K562 (cell line): ENCODE results near the gene POLR1D. TPM values are rescaled to one million over a fixed set of nuclear protein-coding genes. Genes with fewer than 3 reads are reported as not detected.

Experiments used
- ATAC-seq: fragments of 200-7000 bp; cut with Tn5 transposase; 3 replicates; pipeline ENCODE4 v1.9.1; 2020; ENCODE audit warnings: moderate library complexity
- BruUV-seq: library from RNA; stranded (reverse); fragments of 400-500 nt; replicated peaks from 2 replicates; lab custom pipeline; 2021; lab: Mats Ljungman, UMichigan
- CTCF ChIA-PET: fragments of 300-600 bp; formaldehyde crosslinking; extraction: SDS; loops from one replicate; lab custom pipeline; 2021; ENCODE audit warnings: low intra/inter-chr PET ratio; lab: Yijun Ruan, JAX
- POLR2A ChIA-PET: fragments of 300-600, 350-650 bp; sonication (Branson Sonifier 250); formaldehyde crosslinking; extraction: SDS; loops from one replicate; lab custom pipeline; 2021; ENCODE audit warnings: antibody characterized with exemption, inconsistent platforms; lab: Yijun Ruan, JAX
- DNase-seq, 4 experiments: peaks; one replicate each; pipeline versions ENCODE4 v3.0.0 to v3.0.0-alpha.2; 2011 to 2018; ENCODE audit warnings: low spot score in 3 of 4, mixed read lengths in 3 of 4; ENCODE audit errors: extremely low read depth in 1 of 4
- FAIRE-seq: peaks from 2 replicates; lab custom pipeline; 2011; peaks lifted over from hg19 to GRCh38; lab: Jason Lieb, UNC
- H2AFZ ChIP-seq: 2 replicates; pipeline ENCODE4 v1.6.0; 2011; ENCODE audit warnings: low read depth, low read length, control low read depth, inconsistent platforms
- H3K27ac ChIP-seq: fragments of 200-600 bp; 3 replicates; pipeline ENCODE4 v1.8.0; 2011; ENCODE audit warnings: low read depth, mild to moderate bottlenecking, control low read depth, inconsistent platforms, low read length, moderate library complexity, mixed read lengths; ENCODE audit errors: extremely low read depth
- H3K27me3 ChIP-seq, 2 experiments: fragments of 300-600 bp in 1 of 2; 2 replicates in 1 of 2; 3 replicates in 1 of 2; pipeline versions ENCODE4 v1.6.0 to v1.8.0; 2011; ENCODE audit warnings: inconsistent platforms in 2 of 2, low read length in 2 of 2, mild to moderate bottlenecking in 1 of 2, mixed read lengths in 1 of 2, moderate library complexity in 1 of 2; ENCODE audit not compliant: control insufficient read depth in 2 of 2, insufficient read depth in 2 of 2
- H3K36me3 ChIP-seq: fragments of 300-600 bp; 3 replicates; pipeline ENCODE4 v1.8.0; 2011; ENCODE audit warnings: mild to moderate bottlenecking, low read length, inconsistent platforms; ENCODE audit not compliant: control insufficient read depth, insufficient read depth
- H3K4me1 ChIP-seq, 2 experiments: fragments of 200-600 bp in 1 of 2; replicated peaks in 1 of 2; 2 replicates in 1 of 2; 3 replicates in 1 of 2; pipeline versions ENCODE4 v1.5.1 to v1.8.0; 2011; ENCODE audit warnings: inconsistent platforms in 2 of 2, low read length in 2 of 2, mild to moderate bottlenecking in 1 of 2, mixed read lengths in 1 of 2, moderate library complexity in 1 of 2; ENCODE audit not compliant: control insufficient read depth in 2 of 2, insufficient read depth in 2 of 2
- H3K4me2 ChIP-seq: 2 replicates; pipeline ENCODE4 v1.6.1; 2011; ENCODE audit warnings: low read length, control low read depth, inconsistent platforms, mixed read lengths; ENCODE audit not compliant: insufficient read depth
- H3K4me3 ChIP-seq: fragments of 200-600 bp; sonication (generic), shearing (Covaris generic); 2 replicates; pipeline ENCODE4 v1.5.1; 2016; ENCODE audit warnings: control low read depth, inconsistent platforms
- H3K79me2 ChIP-seq: fragments of 200-600 bp; 3 replicates; pipeline ENCODE4 v1.8.0; 2011; ENCODE audit warnings: low read length, inconsistent platforms; ENCODE audit not compliant: control insufficient read depth, insufficient read depth
- H3K9ac ChIP-seq, 2 experiments: 2 replicates each; pipeline versions ENCODE4 v1.6.0 to v1.6.1; 2011; ENCODE audit warnings: low read depth in 2 of 2, low read length in 2 of 2, control low read depth in 1 of 2, inconsistent platforms in 1 of 2, mild to moderate bottlenecking in 1 of 2, mixed read lengths in 1 of 2; ENCODE audit not compliant: insufficient read depth in 1 of 2
- H3K9me1 ChIP-seq: one replicate; pipeline ENCODE4 v1.6.0; 2011; ENCODE audit warnings: inconsistent platforms, mild to moderate bottlenecking, low read length, moderate library complexity; ENCODE audit not compliant: control insufficient read depth, insufficient read depth
- H3K9me3 ChIP-seq: replicated peaks from 2 replicates; pipeline ENCODE4 v1.5.1; 2011; ENCODE audit warnings: low read depth, low read length, inconsistent platforms; ENCODE audit not compliant: control insufficient read depth, insufficient read depth
- H4K20me1 ChIP-seq: replicated peaks from 2 replicates; pipeline ENCODE4 v1.6.1; 2011; ENCODE audit warnings: low read length, inconsistent platforms, mixed read lengths; ENCODE audit not compliant: control insufficient read depth, insufficient read depth
- ASH1L ChIP-seq: fragments of 450-650 bp; IDR thresholded peaks from 2 replicates; pipeline ENCODE4 v1.6.1; 2018; ENCODE audit warnings: borderline replicate concordance, mild to moderate bottlenecking, low read depth; ENCODE audit not compliant: partially characterized antibody
- CEBPB ChIP-seq: fragments of 450-650 bp; IDR thresholded peaks from 2 replicates; pipeline ENCODE4 v1.6.1; 2016; ENCODE audit warnings: missing genetic modification characterization, missing compliant biosample characterization
- CEBPG ChIP-seq, 3 experiments: fragments of 200-800 bp in 1 of 3; sonication (Bioruptor generic) in 1 of 3; sonication (generic) in 1 of 3; formaldehyde crosslinking in 1 of 3; IDR thresholded peaks in 2 of 3; conservative IDR thresholded peaks in 1 of 3; 2 replicates each; pipeline versions ENCODE4 v1.6.1 to v1.8.0; 2016 to 2022; ENCODE audit warnings: missing compliant biosample characterization in 2 of 3, missing genetic modification characterization in 2 of 3, mild to moderate bottlenecking in 1 of 3, missing genetic modification reagents in 1 of 3
- JUND ChIP-seq, 2 experiments: IDR thresholded peaks; 2 replicates in 1 of 2; 3 replicates in 1 of 2; pipeline ENCODE4 v1.6.1; 2011; ENCODE audit warnings: borderline replicate concordance in 2 of 2, low read depth in 2 of 2, low read length in 2 of 2, improper control_type of control experiment in 1 of 2, missing biosample characterization in 1 of 2, missing genetic modification characterization in 1 of 2, missing genetic modification reagents in 1 of 2
- MEIS2 ChIP-seq: fragments of 450-650 bp; IDR thresholded peaks from 2 replicates; pipeline ENCODE4 v1.6.1; 2014; ENCODE audit warnings: mild to moderate bottlenecking; ENCODE audit not compliant: partially characterized antibody
- NFYB ChIP-seq: IDR thresholded peaks from 2 replicates; pipeline ENCODE4 v1.6.1; 2011; ENCODE audit warnings: mild to moderate bottlenecking, moderate library complexity; ENCODE audit not compliant: insufficient read length; ENCODE audit errors: extremely low read depth
- WGBS: fragments of 100-300 bp; shearing (Covaris generic); methylation state at CpG from one replicate; pipeline ENCODE4 v1.1.6; 2016; ENCODE audit warnings: low coverage, mixed read lengths; ENCODE audit not compliant: insufficient coverage; ENCODE audit errors: missing lambda C conversion rate; 5-methylcytosine and 5-hydroxymethylcytosine counted together
- in situ Hi-C: fragments of 300-500 bp; cut with MboI; formaldehyde crosslinking; loops from 4 replicates; pipeline ENCODE4 v1.15.0; 2018; ENCODE audit warnings: inconsistent platforms, mixed read lengths
- intact Hi-C: fragments of 100-400 bp; cut with micrococcal nuclease; formaldehyde crosslinking; loops from 2 replicates; pipeline ENCODE4 v1.14.2; 2022
- polyA plus RNA-seq, 8 experiments: library from polyadenylated mRNA; depleted of rRNA in 4 of 8; stranded (reverse) in 5 of 8; unstranded in 3 of 8; fragments of >200 nt; fragmentation: Nextera tagmentation in 2 of 8; fragmentation: Illumina TruSeq in 1 of 8; extraction: Ambion mirVana in 2 of 8; extraction: Trizol in 1 of 8; gene quantifications; 2 replicates each; pipeline versions ENCODE4 v1.2.1 to v1.2.3, GENCODE V29; 2011 to 2014; ENCODE audit warnings: inconsistent platforms in 1 of 8, missing spikeins in 1 of 8
- total RNA-seq, 7 experiments: library from RNA; depleted of rRNA in 6 of 7; stranded (reverse); fragments of >200 nt in 6 of 7; fragmentation: Illumina TruSeq in 2 of 7; extraction: Trizol in 2 of 7; gene quantifications; 2 replicates each; pipeline versions ENCODE4 v1.2.1 to v1.2.3, GENCODE V29; 2011 to 2021; ENCODE audit warnings: low replicate concordance in 1 of 7
- TF ChIP-seq, protein P1 (sequence below), 2 experiments: IDR thresholded peaks in 1 of 2; conservative IDR thresholded peaks in 1 of 2; 2 replicates each; pipeline ENCODE4 v1.6.1; 2016; ENCODE audit warnings: low read depth in 2 of 2, mild to moderate bottlenecking in 1 of 2, missing compliant biosample characterization in 1 of 2, missing genetic modification characterization in 1 of 2, moderate library complexity in 1 of 2

Gene POLR1D
- total and polyA plus RNA-seq, 9 of the 15 experiments (the other 6 are each of a cell fraction or from before 2014, with no cell fraction given), result 107 to 188 (median 145) TPM

DNA sequence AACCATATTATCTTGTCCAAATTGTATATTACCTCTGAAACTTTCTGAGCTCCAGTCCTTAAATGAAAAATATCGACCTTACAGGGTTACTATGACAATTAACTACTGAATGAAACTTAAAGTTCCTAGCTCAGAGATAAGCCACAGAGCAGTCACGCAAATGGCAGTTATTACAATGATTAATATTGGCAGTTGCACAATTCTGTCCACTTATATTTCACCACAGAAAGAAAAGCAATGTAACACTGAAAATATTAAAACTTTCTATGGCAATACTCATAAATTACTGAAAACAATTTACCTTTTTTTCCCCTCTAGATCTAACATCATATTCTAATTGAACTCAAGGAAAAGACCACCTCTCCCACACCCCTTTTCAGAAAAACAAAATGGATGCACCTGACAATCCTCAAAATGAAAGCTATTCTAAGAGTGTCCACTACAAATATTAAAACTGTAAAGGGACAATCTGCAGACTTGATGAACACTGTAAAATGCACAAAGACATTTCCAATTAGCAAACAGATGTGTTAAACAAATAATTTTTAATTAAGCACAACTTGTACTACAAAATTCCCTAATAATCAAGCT, 16.0 kb upstream of the POLR1D start:
- ChIA-PET POLR2A (interaction anchor here (1.0 kb wide), 1 partner anchor 16 kb away, joined by 3 read pairs; the partner anchor contains the start of gene POLR1D), CTCF (no interaction called here)
- Histone ChIP-seq H3K4me3 (no peak overlapping the region), H3K9me3 (no peaks in the 10 kb centered on the region), H3K27ac (no peak overlapping the region; the same call in 2 of the 3 replicates), H3K27me3 (no peaks in the 10 kb centered on the region), H3K4me1 (peaks cover 0 to 17% of the 10 kb centered on the region in 2 experiments; a peak in 4 of 5 replicates), H3K9ac (no peak overlapping the region), H3K9me1 (no peaks in the 10 kb centered on the region), H3K79me2 (no peaks in the 10 kb centered on the region; the same call in 2 of the 3 replicates), H4K20me1 (no peaks in the 10 kb centered on the region), H3K36me3 (no peaks in the 10 kb centered on the region), H2AFZ (no peak overlapping the region), H3K4me2 (no peak overlapping the region)
- intact Hi-C loops (no loop called here), in situ Hi-C loops (no loop called here)
- no peak for TF ChIP-seq JUND (IDR thresholded peaks at IDR 0.05; ENCODE audit: borderline replicate concordance, low read depth, low read length)
- no peak for TF ChIP-seq JUND (tag; IDR thresholded peaks at IDR 0.05; ENCODE audit: borderline replicate concordance, low read depth, low read length)
- TF ChIP-seq MEIS2, result peak; percentile 46
- TF ChIP-seq CEBPG (CRISPR knock-in tag; IDR thresholded peaks at IDR 0.05), result no peak
- peak; percentile 48 to 79; a peak in 3 of 4 replicates for TF ChIP-seq CEBPG (tag; conservative IDR thresholded peaks at IDR 0.05 in 1 of 2, IDR thresholded peaks at IDR 0.05 in 1 of 2)
- TF ChIP-seq CEBPB (tag), result peak; percentile 83
- TF ChIP-seq NFYB, result no peak
- TF ChIP-seq, protein P1, sequence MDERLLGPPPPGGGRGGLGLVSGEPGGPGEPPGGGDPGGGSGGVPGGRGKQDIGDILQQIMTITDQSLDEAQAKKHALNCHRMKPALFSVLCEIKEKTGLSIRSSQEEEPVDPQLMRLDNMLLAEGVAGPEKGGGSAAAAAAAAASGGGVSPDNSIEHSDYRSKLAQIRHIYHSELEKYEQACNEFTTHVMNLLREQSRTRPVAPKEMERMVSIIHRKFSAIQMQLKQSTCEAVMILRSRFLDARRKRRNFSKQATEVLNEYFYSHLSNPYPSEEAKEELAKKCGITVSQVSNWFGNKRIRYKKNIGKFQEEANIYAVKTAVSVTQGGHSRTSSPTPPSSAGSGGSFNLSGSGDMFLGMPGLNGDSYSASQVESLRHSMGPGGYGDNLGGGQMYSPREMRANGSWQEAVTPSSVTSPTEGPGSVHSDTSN (CRISPR knock-in tag; IDR thresholded peaks at IDR 0.05; ENCODE audit: low read depth), result no peak
- TF ChIP-seq, protein P1 (tag; conservative IDR thresholded peaks at IDR 0.05; ENCODE audit: low read depth), result peak; percentile 74
- no peak for TF ChIP-seq ASH1L
- ATAC-seq, result no peak
- 4% methylated on average over 2 of the region's 2 CpGs for WGBS
- no peak for DNase-seq
- BruUV-seq, result no TSS peak
- no peak for FAIRE-seq
